Stimulated activated CD8-positive, alpha-beta memory T cell treated with anti-CD3 and anti-CD28 coated beads, Interleukin-12 subunit alpha, Interleukin-12 subunit beta, amount 100 ng/mL, for 4 hours (primary cell): Measurements from ENCODE around the gene MT1A.

Source experiments
- DNase-seq: peaks from one replicate; pipeline ENCODE4 v3.0.0-alpha.2; 2020; ENCODE audit warnings: low read depth

Gene MT1A

GRCh38 chr16:56681939-56682702 is 43.7 kb downstream of the MT1A start, which contains the start of gene MT1X:
Gene MT1X, plus strand, starts transcription at chr16:56682470. Its CDS starts 71 bp downstream, at chr16:56682541.
- peak; percentile 73 for DNase-seq

- no peak for DNase-seq
These were observed 44.4 kb downstream of the MT1A start for GRCh38 chr16:56682703-56683397.

- no peak for DNase-seq
These were observed 45.1 kb downstream of the MT1A start for GRCh38 chr16:56683424-56684172.

GRCh38 chr16:56684256-56684925 is 45.9 kb downstream of the MT1A start:
- DNase-seq: no peak

- no peak for DNase-seq
These were observed 46.6 kb downstream of the MT1A start for GRCh38 chr16:56684926-56685590.

- no peak for DNase-seq
These were observed 48.3 kb downstream of the MT1A start for GRCh38 chr16:56686758-56687157.

- no peak for DNase-seq
These were observed 50.3 kb downstream of the MT1A start for GRCh38 chr16:56688762-56689161.

GRCh38 chr16:56689171-56689570 is 50.7 kb downstream of the MT1A start:
- no peak for DNase-seq
